GM23338 (cell line): ENCODE data around the gene FFAR3. TPM values are rescaled to one million over a fixed set of nuclear protein-coding genes. Genes with fewer than 3 reads are reported as not detected.

Experiments
- CREB1 ChIP-seq: fragments of 250-450 bp; sonication (Bioruptor Pico); IDR thresholded peaks from 2 replicates; pipeline ENCODE4 v1.5.0; 2020; ENCODE audit warnings: low read depth, mild to moderate bottlenecking, moderate library complexity
- CTCF ChIP-seq, 2 experiments: fragments of 200-600 bp in 1 of 2; sonication (generic) in 1 of 2; conservative IDR thresholded peaks; 2 replicates each; pipeline versions ENCODE4 v1.5.1 to v1.6.1; 2016 to 2017; ENCODE audit warnings: antibody characterized with exemption in 2 of 2, low read depth in 2 of 2, mild to moderate bottlenecking in 2 of 2, moderate library complexity in 1 of 2
- ETS1 ChIP-seq: IDR thresholded peaks from 2 replicates; pipeline ENCODE4 v1.6.1; 2016; ENCODE audit warnings: antibody characterized with exemption
- NANOG ChIP-seq: IDR thresholded peaks from 2 replicates; pipeline ENCODE4 v1.6.1; 2016; ENCODE audit warnings: antibody characterized with exemption, borderline replicate concordance
- POLR2AphosphoS5 ChIP-seq: IDR thresholded peaks from 2 replicates; pipeline ENCODE4 v1.6.1; 2016; ENCODE audit warnings: antibody characterized with exemption, low read depth
- ZNF114 ChIP-seq: fragments of 250-450 bp; sonication (Bioruptor Pico); IDR thresholded peaks from 2 replicates; pipeline ENCODE4 v1.5.0; 2020; ENCODE audit warnings: mild to moderate bottlenecking, moderate library complexity
- ZNF462 ChIP-seq: fragments of 250-450 bp; sonication (Bioruptor Pico); IDR thresholded peaks from 2 replicates; pipeline ENCODE4 v1.5.0; 2020; ENCODE audit warnings: mild to moderate bottlenecking, moderate library complexity
- polyA plus RNA-seq: library from polyadenylated mRNA; unstranded; fragments of >200 nt; fragmentation: Nextera tagmentation; extraction: Ambion mirVana; gene quantifications from 2 replicates; pipeline ENCODE4 v1.2.1, GENCODE V29; 2016
- total RNA-seq: library from RNA; depleted of rRNA; stranded (reverse); fragments of >200 nt; shearing (Covaris generic); gene quantifications from 2 replicates; pipeline ENCODE4 v1.2.3, GENCODE V29; 2014
- TF ChIP-seq, protein P1 (sequence below): IDR thresholded peaks from one replicate; pipeline ENCODE4 v1.6.1; 2018; ENCODE audit warnings: antibody characterized with exemption; ENCODE audit not compliant: unreplicated experiment

The FFAR3 gene
- total and polyA plus RNA-seq, 2 experiments from 2014 or later: 0.35 TPM; not detected in 1

DNA sequence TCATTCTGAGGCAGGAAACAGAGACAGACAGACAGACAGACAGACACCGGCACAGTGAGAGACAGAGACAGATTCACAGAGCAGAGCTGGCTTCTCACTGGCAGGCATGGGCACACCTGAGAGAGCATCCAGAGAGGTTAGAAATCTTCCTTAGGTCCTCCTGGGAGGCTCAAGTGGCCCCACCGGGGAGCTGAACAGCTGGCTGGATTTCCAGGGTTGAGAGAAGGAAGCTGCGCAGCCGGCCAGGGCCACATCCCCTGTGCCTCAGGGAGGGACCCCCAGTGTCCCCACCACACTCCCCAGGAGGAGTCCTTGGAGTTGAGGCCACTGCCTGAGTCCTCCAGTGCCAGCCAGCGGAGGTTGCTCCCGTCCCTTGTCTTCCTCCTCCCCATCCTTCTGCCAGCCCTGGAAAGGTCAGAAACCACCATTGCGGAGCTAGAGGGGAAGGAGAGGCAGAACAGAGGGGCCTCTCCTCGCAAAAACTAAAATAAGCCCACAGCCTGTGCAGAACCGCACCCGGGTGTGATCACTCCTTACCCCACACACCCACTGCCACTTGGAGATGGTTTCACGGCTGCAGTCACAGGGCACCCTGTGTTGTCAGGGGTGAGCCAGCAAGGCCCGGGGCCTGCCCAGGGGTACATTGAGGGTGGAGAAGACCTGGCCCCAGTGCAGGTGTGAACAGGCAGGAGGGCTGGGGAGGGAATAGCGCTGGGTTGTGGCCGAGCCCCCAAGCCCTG lies 4.2 kb downstream of the FFAR3 start (continued):
- TF ChIP-seq ZNF462 (CRISPR knock-in tag): no peak
- TF ChIP-seq CREB1 (CRISPR knock-in tag): no peak
- no peak for TF ChIP-seq POLR2AphosphoS5
- no peak for TF ChIP-seq NANOG
- TF ChIP-seq CTCF (conservative IDR thresholded peaks at IDR 0.05; ENCODE audit: low read depth in 2 of 2): no peak
- TF ChIP-seq ETS1: no peak
- TF ChIP-seq, protein P1, sequence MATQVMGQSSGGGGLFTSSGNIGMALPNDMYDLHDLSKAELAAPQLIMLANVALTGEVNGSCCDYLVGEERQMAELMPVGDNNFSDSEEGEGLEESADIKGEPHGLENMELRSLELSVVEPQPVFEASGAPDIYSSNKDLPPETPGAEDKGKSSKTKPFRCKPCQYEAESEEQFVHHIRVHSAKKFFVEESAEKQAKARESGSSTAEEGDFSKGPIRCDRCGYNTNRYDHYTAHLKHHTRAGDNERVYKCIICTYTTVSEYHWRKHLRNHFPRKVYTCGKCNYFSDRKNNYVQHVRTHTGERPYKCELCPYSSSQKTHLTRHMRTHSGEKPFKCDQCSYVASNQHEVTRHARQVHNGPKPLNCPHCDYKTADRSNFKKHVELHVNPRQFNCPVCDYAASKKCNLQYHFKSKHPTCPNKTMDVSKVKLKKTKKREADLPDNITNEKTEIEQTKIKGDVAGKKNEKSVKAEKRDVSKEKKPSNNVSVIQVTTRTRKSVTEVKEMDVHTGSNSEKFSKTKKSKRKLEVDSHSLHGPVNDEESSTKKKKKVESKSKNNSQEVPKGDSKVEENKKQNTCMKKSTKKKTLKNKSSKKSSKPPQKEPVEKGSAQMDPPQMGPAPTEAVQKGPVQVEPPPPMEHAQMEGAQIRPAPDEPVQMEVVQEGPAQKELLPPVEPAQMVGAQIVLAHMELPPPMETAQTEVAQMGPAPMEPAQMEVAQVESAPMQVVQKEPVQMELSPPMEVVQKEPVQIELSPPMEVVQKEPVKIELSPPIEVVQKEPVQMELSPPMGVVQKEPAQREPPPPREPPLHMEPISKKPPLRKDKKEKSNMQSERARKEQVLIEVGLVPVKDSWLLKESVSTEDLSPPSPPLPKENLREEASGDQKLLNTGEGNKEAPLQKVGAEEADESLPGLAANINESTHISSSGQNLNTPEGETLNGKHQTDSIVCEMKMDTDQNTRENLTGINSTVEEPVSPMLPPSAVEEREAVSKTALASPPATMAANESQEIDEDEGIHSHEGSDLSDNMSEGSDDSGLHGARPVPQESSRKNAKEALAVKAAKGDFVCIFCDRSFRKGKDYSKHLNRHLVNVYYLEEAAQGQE: no peak
- no peak for TF ChIP-seq ZNF114 (CRISPR knock-in tag)
